Measurements from ENCODE around the gene WNT2B. TPM values are rescaled to one million over a fixed set of nuclear protein-coding genes. Genes with fewer than 3 reads are reported as not detected.

Gene WNT2B
- total and polyA plus RNA-seq, 9 of the 15 experiments (the other 6 are each of a cell fraction or from before 2014, with no cell fraction given): 0.02 to 0.06 (median 0.04) TPM; not detected in 3

GRCh38 chr1:112558634-112559033 is 49.9 kb downstream of the WNT2B start (continued):
- TF ChIP-seq PCBP1 (IDR thresholded peaks at IDR 0.05; ENCODE audit: low read depth, low read length, poor library complexity, severe bottlenecking) (no peak), SNAPC5 (CRISPR knock-in tag; IDR thresholded peaks at IDR 0.05) (no peak), ZNF696 (CRISPR knock-in tag; conservative IDR thresholded peaks at IDR 0.05) (no peak), CREM (IDR thresholded peaks at IDR 0.05; ENCODE audit: low read depth) (no peak)

- Histone ChIP-seq H3K79me2 (ENCODE audit: control insufficient read depth, insufficient read depth, low read length) (no peaks in the 10 kb centered on the region), H4K20me1 (replicated peaks; ENCODE audit: control insufficient read depth, insufficient read depth, low read length) (no peaks in the 10 kb centered on the region), H3K27ac (ENCODE audit: extremely low read depth, low read depth, low read length) (no peak overlapping the region), H3K9me1 (ENCODE audit: control insufficient read depth, insufficient read depth, low read length) (no peaks in the 10 kb centered on the region), H3K9me3 (replicated peaks; ENCODE audit: control insufficient read depth, insufficient read depth, low read depth, low read length) (no peaks in the 10 kb centered on the region), H3K4me2 (ENCODE audit: insufficient read depth, low read length) (no peak overlapping the region), H3K9ac (ENCODE audit: insufficient read depth in 1 of 2, low read depth in 2 of 2, low read length in 2 of 2) (no peak overlapping the region), H3K27me3 (ENCODE audit: control insufficient read depth in 2 of 2, insufficient read depth in 2 of 2, low read length in 2 of 2) (no peaks in the 10 kb centered on the region), H3K4me1 (replicated peaks in 1 of 2; ENCODE audit: control insufficient read depth in 2 of 2, insufficient read depth in 2 of 2, low read length in 2 of 2) (no peaks in the 10 kb centered on the region), H2AFZ (ENCODE audit: low read depth, low read length) (no peak overlapping the region), H3K4me3 (no peak overlapping the region), H3K36me3 (ENCODE audit: control insufficient read depth, insufficient read depth, low read length) (no peaks in the 10 kb centered on the region; the same call in 2 of the 3 replicates)
- ATAC-seq (no peak), DNase-seq (ENCODE audit: extremely low read depth in 1 of 4, low spot score in 3 of 4) (no peak), FAIRE-seq (no peak)
- ChIA-PET POLR2A (no interaction called here), CTCF (ENCODE audit: low intra/inter-chr PET ratio) (no interaction called here)
- no TSS peak for BruUV-seq (replicated peaks)
- peak; percentile 35; the same call in 1 of the 2 replicates for TF ChIP-seq CBFA2T3 (IDR thresholded peaks at IDR 0.05)
- no peak for TF ChIP-seq RB1 (IDR thresholded peaks at IDR 0.05; ENCODE audit: low read depth)
- in situ Hi-C loops (cut with MboI) (no loop called here), intact Hi-C loops (cut with micrococcal nuclease) (no loop called here)
Measured at GRCh38 chr1:112563341-112563740, 54.6 kb downstream of the WNT2B start.

All from K562 (cell line).